GM23248 (cell line): ENCODE results near the gene ZNF581.

Experiments
- EZH2 ChIP-seq: fragments of 200-600 bp; sonication (generic); IDR thresholded peaks from 2 replicates; pipeline ENCODE4 v1.6.1; 2018; ENCODE audit warnings: antibody characterized with exemption, mild to moderate bottlenecking; ENCODE audit not compliant: insufficient read depth, poor library complexity, severe bottlenecking
- EZH2phosphoT487 ChIP-seq: fragments of 200-600 bp; sonication (generic); IDR thresholded peaks from 2 replicates; pipeline ENCODE4 v1.6.1; 2018; ENCODE audit warnings: antibody characterized with exemption, moderate library complexity, mild to moderate bottlenecking, low read depth; ENCODE audit not compliant: insufficient read depth

DNA sequence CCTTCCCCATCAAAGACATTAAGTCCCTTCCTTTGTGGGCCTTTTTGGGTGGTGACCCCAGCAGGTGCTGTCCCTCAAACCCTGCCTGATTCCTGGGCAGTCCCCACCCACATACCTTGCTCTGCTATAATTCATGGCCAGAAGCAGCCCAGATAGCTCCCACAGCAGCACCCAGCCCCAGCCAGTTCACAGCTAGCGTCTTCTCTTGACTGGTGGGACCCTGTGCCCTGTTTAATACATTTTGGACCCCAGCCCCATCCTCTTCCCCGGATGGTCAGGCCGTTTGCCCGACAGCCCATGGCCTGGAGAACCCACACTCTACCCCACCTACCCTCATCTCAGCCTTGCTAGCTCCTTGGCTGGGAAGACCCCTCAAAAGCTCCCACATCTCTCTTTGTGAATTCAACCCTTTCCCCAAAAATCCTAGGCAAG, 6.7 kb downstream of the ZNF581 start:
- TF ChIP-seq EZH2 (no peak), EZH2phosphoT487 (no peak)
